ENCODE measurements around the gene TMEM200B. TPM values are rescaled to one million over a fixed set of nuclear protein-coding genes. Genes with fewer than 3 reads are reported as not detected.

TMEM200B gene
- total and polyA plus RNA-seq, 2 experiments from 2014 or later: 5.1 to 20.4 TPM

- TF ChIP-seq EZH2phosphoT487 (IDR thresholded peaks at IDR 0.05; ENCODE audit: insufficient read depth, low read depth) (no peak), EZH2 (IDR thresholded peaks at IDR 0.05; ENCODE audit: insufficient read depth, poor library complexity, severe bottlenecking) (no peak)
- no peak overlapping the region for H2AFZ ChIP-seq
- H3K4me3 ChIP-seq: no peak overlapping the region
- H3K4me2 ChIP-seq (ENCODE audit: unreplicated experiment): no peak overlapping the region
- H3F3A ChIP-seq (ENCODE audit: insufficient read depth): peaks cover 5% of the 10 kb centered on the region; the same call in 1 of the 2 replicates
- no peaks in the 10 kb centered on the region for H4K20me1 ChIP-seq (ENCODE audit: insufficient read depth)
- H3K27ac ChIP-seq: no peak overlapping the region
- 67 to 69% methylated on average over 9 to 12 of the region's 12 CpGs for WGBS, 2 experiments (ENCODE audit: low coverage in 1 of 2, low lambda C conversion rate in 2 of 2, missing lambda C conversion rate in 2 of 2)
- no peaks in the 10 kb centered on the region for H3K9me3 ChIP-seq (ENCODE audit: low read depth)
- no peaks in the 10 kb centered on the region for H3K9me2 ChIP-seq (ENCODE audit: insufficient read depth)
- H3K9ac ChIP-seq: no peak overlapping the region
- H3K27me3 ChIP-seq (replicated peaks; ENCODE audit: insufficient read depth): no peaks in the 10 kb centered on the region
- peaks cover 3% of the 10 kb centered on the region; the same call in 1 of the 2 replicates for H3K36me3 ChIP-seq (ENCODE audit: low read depth)
- no peak for DNase-seq
- in situ Hi-C loops (cut with MboI): no loop called here
- H3K79me2 ChIP-seq (ENCODE audit: insufficient read depth): 0 out of 2 replicates have a peak, but pooled peaks cover 7% of the 10 kb centered on the region
- no peaks in the 10 kb centered on the region for H3K4me1 ChIP-seq (ENCODE audit: insufficient read depth)
Observed at GRCh38 chr1:29119121-29119929, 4.4 kb downstream of the TMEM200B start.

- Histone ChIP-seq H3K9me3 (ENCODE audit: low read depth) (no peaks in the 10 kb centered on the region), H4K20me1 (ENCODE audit: insufficient read depth) (no peaks in the 10 kb centered on the region), H3K27me3 (replicated peaks; ENCODE audit: insufficient read depth) (no peaks in the 10 kb centered on the region), H3K4me1 (ENCODE audit: insufficient read depth) (no peaks in the 10 kb centered on the region), H3K9me2 (ENCODE audit: insufficient read depth) (no peaks in the 10 kb centered on the region), H3K27ac (no peak overlapping the region), H3K4me3 (no peak overlapping the region), H3K4me2 (ENCODE audit: unreplicated experiment) (no peak overlapping the region), H3K9ac (no peak overlapping the region), H3F3A (ENCODE audit: insufficient read depth) (peaks cover 5% of the 10 kb centered on the region; the same call in 1 of the 2 replicates), H3K36me3 (ENCODE audit: low read depth) (peaks cover 3% of the 10 kb centered on the region; the same call in 1 of the 2 replicates), H2AFZ (no peak overlapping the region), H3K79me2 (ENCODE audit: insufficient read depth) (0 out of 2 replicates have a peak, but pooled peaks cover 7% of the 10 kb centered on the region)
- no peak for DNase-seq
- 50 to 62% methylated on average over 2 of the region's 2 CpGs for WGBS, 2 experiments (ENCODE audit: low coverage in 1 of 2, low lambda C conversion rate in 2 of 2, missing lambda C conversion rate in 2 of 2)
- in situ Hi-C loops (cut with MboI): no loop called here
- no peak for TF ChIP-seq EZH2 (IDR thresholded peaks at IDR 0.05; ENCODE audit: insufficient read depth, poor library complexity, severe bottlenecking)
- no peak for TF ChIP-seq EZH2phosphoT487 (IDR thresholded peaks at IDR 0.05; ENCODE audit: insufficient read depth, low read depth)
Observed at GRCh38 chr1:29117381-29117780, 6.3 kb downstream of the TMEM200B start.

GRCh38 chr1:29114654-29115053 is 9.0 kb downstream of the TMEM200B start:
- WGBS, 2 experiments (ENCODE audit: low coverage in 1 of 2, low lambda C conversion rate in 2 of 2, missing lambda C conversion rate in 2 of 2): 71 to 82% methylated on average over 1 of the region's 1 CpG
- in situ Hi-C loops (cut with MboI): no loop called here

GRCh38 chr1:29113413-29114117 is 10.1 kb downstream of the TMEM200B start:
- WGBS, 2 experiments (ENCODE audit: low coverage in 1 of 2, low lambda C conversion rate in 2 of 2, missing lambda C conversion rate in 2 of 2): 70 to 76% methylated on average over 6 of the region's 6 CpGs
- H3F3A ChIP-seq (ENCODE audit: insufficient read depth): no peaks in the 10 kb centered on the region
- H3K27ac ChIP-seq: no peak overlapping the region
- H2AFZ ChIP-seq: no peak overlapping the region
- H3K36me3 ChIP-seq (ENCODE audit: low read depth): no peaks in the 10 kb centered on the region
- in situ Hi-C loops (cut with MboI): no loop called here
- no peak for DNase-seq
- no peak overlapping the region for H3K9ac ChIP-seq
- H3K9me2 ChIP-seq (ENCODE audit: insufficient read depth): no peaks in the 10 kb centered on the region
- H3K4me3 ChIP-seq: no peak overlapping the region
- no peaks in the 10 kb centered on the region for H3K4me1 ChIP-seq (ENCODE audit: insufficient read depth)
- H3K9me3 ChIP-seq (ENCODE audit: low read depth): no peaks in the 10 kb centered on the region
- no peak overlapping the region for H3K4me2 ChIP-seq (ENCODE audit: unreplicated experiment)
- no peak for TF ChIP-seq EZH2 (IDR thresholded peaks at IDR 0.05; ENCODE audit: insufficient read depth, poor library complexity, severe bottlenecking)
- TF ChIP-seq EZH2phosphoT487 (IDR thresholded peaks at IDR 0.05; ENCODE audit: insufficient read depth, low read depth): no peak
- H4K20me1 ChIP-seq (ENCODE audit: insufficient read depth): no peaks in the 10 kb centered on the region
- H3K79me2 ChIP-seq (ENCODE audit: insufficient read depth): no peaks in the 10 kb centered on the region
- H3K27me3 ChIP-seq (replicated peaks; ENCODE audit: insufficient read depth): no peaks in the 10 kb centered on the region

More at GRCh38 chr1:29114654-29115053, 9.0 kb downstream of the TMEM200B start:
- Histone ChIP-seq H3K27me3 (replicated peaks; ENCODE audit: insufficient read depth) (no peaks in the 10 kb centered on the region), H3K27ac (no peak overlapping the region), H3K36me3 (ENCODE audit: low read depth) (no peaks in the 10 kb centered on the region), H2AFZ (no peak overlapping the region), H4K20me1 (ENCODE audit: insufficient read depth) (no peaks in the 10 kb centered on the region), H3K4me1 (ENCODE audit: insufficient read depth) (no peaks in the 10 kb centered on the region), H3K4me2 (ENCODE audit: unreplicated experiment) (no peak overlapping the region), H3K79me2 (ENCODE audit: insufficient read depth) (no peaks in the 10 kb centered on the region), H3F3A (ENCODE audit: insufficient read depth) (0 out of 2 replicates have a peak, but pooled peaks cover under 1% of the 10 kb centered on the region), H3K9me2 (ENCODE audit: insufficient read depth) (no peaks in the 10 kb centered on the region), H3K9me3 (ENCODE audit: low read depth) (no peaks in the 10 kb centered on the region), H3K4me3 (no peak overlapping the region), H3K9ac (no peak overlapping the region)
- TF ChIP-seq EZH2 (IDR thresholded peaks at IDR 0.05; ENCODE audit: insufficient read depth, poor library complexity, severe bottlenecking) (no peak), EZH2phosphoT487 (IDR thresholded peaks at IDR 0.05; ENCODE audit: insufficient read depth, low read depth) (no peak)
- no peak for DNase-seq
